GM12873 (cell line): ENCODE measurements around the gene DGKB.

Source experiments
- TF ChIP-seq, protein P1 (sequence below): IDR thresholded peaks from 2 replicates; pipeline ENCODE4 v1.5.1; 2012; ENCODE audit warnings: low read depth, mild to moderate bottlenecking, moderate library complexity, low read length, control low read depth; ENCODE audit not compliant: insufficient read depth; ENCODE audit errors: missing control alignments

The DGKB gene

DNA sequence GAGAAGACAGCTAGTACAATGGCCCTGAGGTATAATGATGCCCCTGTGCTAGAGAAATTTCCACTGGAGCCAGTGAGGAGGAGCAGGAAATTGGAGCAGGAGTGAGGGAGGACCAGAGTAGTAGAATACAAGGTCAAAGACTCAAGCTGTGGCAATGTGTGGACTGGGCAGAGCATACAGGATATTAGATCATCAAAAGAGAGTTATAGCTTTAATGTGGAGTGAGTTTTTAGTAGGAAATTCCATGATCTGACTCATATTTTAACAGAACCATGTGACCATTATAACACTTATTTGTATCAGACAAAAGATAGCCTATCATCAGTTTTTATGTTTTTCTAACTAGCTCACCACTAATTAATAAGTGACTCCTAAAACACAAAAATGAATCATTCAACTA, 154.1 kb downstream of the DGKB start:
- TF ChIP-seq, protein P1, sequence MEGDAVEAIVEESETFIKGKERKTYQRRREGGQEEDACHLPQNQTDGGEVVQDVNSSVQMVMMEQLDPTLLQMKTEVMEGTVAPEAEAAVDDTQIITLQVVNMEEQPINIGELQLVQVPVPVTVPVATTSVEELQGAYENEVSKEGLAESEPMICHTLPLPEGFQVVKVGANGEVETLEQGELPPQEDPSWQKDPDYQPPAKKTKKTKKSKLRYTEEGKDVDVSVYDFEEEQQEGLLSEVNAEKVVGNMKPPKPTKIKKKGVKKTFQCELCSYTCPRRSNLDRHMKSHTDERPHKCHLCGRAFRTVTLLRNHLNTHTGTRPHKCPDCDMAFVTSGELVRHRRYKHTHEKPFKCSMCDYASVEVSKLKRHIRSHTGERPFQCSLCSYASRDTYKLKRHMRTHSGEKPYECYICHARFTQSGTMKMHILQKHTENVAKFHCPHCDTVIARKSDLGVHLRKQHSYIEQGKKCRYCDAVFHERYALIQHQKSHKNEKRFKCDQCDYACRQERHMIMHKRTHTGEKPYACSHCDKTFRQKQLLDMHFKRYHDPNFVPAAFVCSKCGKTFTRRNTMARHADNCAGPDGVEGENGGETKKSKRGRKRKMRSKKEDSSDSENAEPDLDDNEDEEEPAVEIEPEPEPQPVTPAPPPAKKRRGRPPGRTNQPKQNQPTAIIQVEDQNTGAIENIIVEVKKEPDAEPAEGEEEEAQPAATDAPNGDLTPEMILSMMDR, result no peak

DNA sequence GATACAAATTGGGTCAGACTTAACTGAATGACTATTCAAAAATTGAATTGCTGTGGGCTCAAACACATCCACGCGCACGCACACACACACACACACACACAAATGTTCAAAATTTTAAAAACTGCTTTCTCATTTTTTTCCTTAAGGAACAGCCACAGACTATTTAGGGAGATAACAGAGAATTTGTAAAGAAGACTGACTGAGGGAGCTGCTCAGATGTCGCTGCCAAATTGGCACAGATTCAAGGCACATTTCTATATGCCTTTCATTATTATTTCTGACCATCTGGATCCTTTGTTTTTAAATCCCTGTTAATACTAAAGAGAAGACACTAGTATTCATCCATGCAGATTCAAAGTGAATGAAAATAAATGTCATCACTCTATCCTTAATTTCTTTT, 154.8 kb downstream of the DGKB start:
- TF ChIP-seq, protein P1, result no peak

DNA sequence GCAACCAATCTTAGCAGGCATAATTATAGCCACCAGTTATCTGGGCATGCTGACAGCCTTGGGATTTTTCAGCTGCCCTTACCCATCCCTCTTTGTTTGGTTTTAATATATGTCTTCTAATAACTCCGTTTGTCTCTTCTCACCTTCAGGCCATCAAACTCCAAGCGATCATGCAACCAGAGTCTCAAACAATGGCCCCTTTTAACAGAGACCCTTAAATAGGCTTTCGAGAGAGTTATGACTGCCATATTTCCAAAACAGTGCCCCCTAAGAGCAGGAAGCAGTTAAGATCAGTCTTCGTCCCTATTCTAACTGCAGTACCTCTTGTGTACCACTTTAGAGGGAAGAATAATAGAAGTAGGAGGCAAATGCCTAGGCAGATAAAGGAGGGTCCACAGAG, 157.5 kb downstream of the DGKB start:
- TF ChIP-seq, protein P1, result no peak

DNA sequence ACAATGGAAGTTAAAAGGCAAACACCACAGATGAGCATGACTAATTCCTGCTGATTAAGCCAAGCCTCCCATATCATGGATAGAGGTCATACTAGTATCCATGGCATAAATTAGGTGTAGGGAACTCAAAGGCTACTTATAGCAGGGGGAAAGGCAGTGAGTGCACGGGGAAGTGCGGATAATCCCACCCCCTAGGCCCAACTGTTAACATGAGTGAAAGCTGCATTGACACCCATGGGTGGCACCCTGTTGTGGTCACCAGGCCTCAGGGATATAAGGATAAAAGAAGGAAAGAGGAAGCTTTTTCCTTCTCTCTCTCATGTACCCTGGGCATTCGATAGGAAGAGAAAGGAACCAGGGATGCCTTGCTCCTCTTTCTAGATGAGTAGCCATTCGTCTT, 161.9 kb downstream of the DGKB start:
- TF ChIP-seq, protein P1, result no peak

DNA sequence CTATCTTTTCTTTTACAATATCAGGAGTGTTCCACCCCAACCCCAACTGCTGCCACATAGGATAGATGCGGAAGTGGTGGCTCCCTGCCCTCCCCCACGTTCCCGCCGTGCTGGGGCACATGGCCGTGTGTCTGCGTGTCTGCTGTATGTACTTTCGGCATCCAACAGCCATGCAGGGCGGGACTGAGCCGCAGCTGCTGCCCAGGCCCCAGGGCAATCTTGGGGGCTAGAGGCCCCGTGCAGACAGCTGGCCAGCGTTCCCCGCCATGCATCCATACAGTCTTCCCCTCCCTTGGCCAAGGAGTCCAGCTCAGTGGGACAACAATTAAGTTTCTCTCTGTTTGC, 162.7 kb downstream of the DGKB start:
- TF ChIP-seq, protein P1, result no peak

DNA sequence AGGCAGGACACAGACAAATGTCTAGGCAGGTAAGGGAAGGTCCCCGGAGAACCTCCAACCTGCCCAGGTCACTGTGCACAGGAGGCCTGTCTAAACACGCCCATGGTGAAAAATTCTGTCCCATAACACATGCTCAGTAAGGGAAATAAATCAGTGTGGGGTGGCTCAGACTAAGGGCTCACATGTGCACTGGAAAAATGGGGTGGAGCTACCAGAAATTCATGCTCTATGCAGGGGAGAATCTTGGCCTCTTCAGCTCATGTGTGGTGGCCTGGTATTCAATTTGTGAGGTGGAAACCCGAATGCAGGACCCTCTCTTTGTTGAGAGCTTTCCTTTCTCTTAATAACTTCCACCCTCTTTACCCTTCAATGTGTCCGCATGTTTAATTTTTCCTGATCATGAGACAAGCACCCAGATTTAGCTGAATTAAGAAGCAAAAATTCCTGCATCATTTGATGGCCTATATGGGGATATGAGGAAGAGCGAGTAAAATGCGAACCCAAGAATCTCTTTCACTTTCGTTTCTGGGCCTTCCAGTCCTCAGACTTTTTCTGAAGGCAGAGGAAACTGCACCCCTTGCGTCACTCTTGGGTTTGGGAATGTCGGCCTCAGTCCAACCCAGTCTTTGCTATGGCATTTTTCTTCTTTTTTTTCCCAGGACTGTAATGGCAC, 163.2 kb downstream of the DGKB start:
- TF ChIP-seq, protein P1, result no peak

DNA sequence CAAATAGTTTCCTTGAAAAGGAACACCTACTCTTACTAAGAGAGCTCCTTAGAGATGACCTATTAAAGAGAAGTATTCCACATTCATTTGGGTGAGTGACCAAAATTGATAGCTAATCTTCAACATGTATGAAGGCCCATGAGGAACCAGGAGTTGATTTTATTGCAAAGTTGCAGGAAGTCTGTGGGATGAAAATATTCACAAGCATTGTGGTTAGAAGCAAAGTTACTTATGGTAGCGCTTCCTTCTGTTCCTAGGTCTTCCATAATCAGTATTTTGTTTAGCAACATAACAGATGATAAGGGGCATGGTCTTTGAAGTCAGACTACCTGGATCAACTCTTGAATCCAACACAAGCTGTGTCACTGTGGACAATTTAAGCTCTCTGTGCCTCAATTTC, 164.5 kb downstream of the DGKB start:
- TF ChIP-seq, protein P1, result no peak
